ENCODE measurements around the gene ARID1B. TPM values are rescaled to one million over a fixed set of nuclear protein-coding genes. Genes with fewer than 3 reads are reported as not detected.

The ARID1B gene
- total and polyA plus RNA-seq, 10 of the 15 experiments (the other 5 are each of a cell fraction or from before 2014, with no cell fraction given): 24.7 to 133 (median 54.6) TPM

- TF ChIP-seq IRF5 (IDR thresholded peaks at IDR 0.05; ENCODE audit: borderline replicate concordance) (no peak), ZSCAN29 (IDR thresholded peaks at IDR 0.05) (no peak), IKZF2 (IDR thresholded peaks at IDR 0.05) (peak; percentile 74; a peak in 3 of 4 replicates), EED (IDR thresholded peaks at IDR 0.05; ENCODE audit: low read depth) (peak; percentile 74), RAD21 (IDR thresholded peaks at IDR 0.05; ENCODE audit: insufficient read depth, low read depth, low read length) (no peak), DPF2 (IDR thresholded peaks at IDR 0.05) (0 out of 2 replicates have a peak, but pooled peaks have one; percentile 41), WRNIP1 (IDR thresholded peaks at IDR 0.05; ENCODE audit: borderline replicate concordance, low read depth, low read length) (no peak), YY1 (IDR thresholded peaks at IDR 0.05; ENCODE audit: low read depth, low read length) (no peak), MEF2A (IDR thresholded peaks at IDR 0.05; ENCODE audit: insufficient read depth, low read depth, low read length) (no peak), NBN (IDR thresholded peaks at IDR 0.05) (0 out of 2 replicates have a peak, but pooled peaks have one; percentile 49), TCF12 (IDR thresholded peaks at IDR 0.05; ENCODE audit: low read depth, low read length) (no peak), NR2F1 (conservative IDR thresholded peaks at IDR 0.05) (0 out of 2 replicates have a peak, but pooled peaks have one; percentile 24), E2F8 (IDR thresholded peaks at IDR 0.05; ENCODE audit: low read depth, partially characterized antibody) (no peak), SP1 (IDR thresholded peaks at IDR 0.05; ENCODE audit: low read depth, low read length) (no peak), CBFB (IDR thresholded peaks at IDR 0.05; ENCODE audit: low read depth) (no peak), LARP7 (IDR thresholded peaks at IDR 0.05) (no peak), HCFC1 (IDR thresholded peaks at IDR 0.05; ENCODE audit: low read length) (no peak), CEBPZ (IDR thresholded peaks at IDR 0.05; ENCODE audit: low read depth, low read length) (no peak), ZNF592 (IDR thresholded peaks at IDR 0.05) (no peak)
Measured at GRCh38 chr6:156963712-156964700, 186.8 kb downstream of the ARID1B start (continued).

All from GM12878 (cell line).